GM18519 (cell line): ENCODE data around the gene NR1H3.

Source experiments
- ATAC-seq: cut with Tn5 transposase; IDR thresholded peaks from one replicate; pipeline ENCODE4 v1.9.1; 2021; ENCODE audit warnings: mild to moderate bottlenecking, moderate library complexity; ENCODE audit not compliant: unreplicated experiment, low FRiP score

NR1H3 gene

DNA sequence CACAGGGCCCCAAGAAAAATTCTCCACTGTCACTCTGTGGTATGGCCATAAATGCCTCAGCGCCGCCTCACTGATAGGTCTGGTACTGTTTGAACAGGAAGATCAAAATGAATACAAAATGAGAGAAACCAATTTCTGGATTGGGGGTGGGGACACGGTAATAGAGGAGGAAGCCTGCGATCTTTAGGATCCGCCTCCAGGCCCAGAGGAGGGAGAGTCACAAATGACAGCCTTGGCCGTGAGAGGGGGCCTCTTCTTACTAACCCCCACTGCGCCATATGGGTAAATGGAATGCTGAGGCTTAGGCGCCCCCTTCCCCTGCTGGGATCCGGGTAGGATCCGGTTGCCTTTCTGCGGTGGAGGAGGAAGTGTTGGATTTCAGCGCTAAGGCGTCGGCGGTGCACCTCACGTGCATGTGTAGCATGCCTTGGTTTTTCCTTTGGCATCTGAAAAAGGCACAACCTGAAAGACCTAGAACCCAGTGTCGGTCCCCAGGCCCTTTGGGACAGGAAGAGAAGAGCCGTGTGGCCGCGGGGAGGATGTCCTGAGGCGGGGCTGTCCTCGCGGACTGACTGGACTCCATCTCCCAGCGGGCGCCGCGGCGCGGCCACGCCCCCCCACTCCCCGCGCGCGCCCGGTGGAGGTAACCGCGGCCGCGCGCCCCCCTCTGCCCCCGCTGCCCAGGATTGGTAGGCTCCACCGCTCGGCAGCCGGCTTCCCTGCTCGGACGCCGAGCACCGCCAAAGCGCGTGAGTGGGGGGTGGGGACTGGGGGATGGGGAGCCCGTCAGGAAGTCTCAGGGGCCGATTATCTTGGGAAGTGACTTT lies 11.4 kb downstream of the NR1H3 start:
- ATAC-seq: peak; percentile 28

- ATAC-seq: peak; percentile 40
Observed at GRCh38 chr11:47269829-47270305, 12.1 kb downstream of the NR1H3 start, which contains the start of gene MADD. Gene MADD, plus strand, starts transcription at chr11:47270133.

DNA sequence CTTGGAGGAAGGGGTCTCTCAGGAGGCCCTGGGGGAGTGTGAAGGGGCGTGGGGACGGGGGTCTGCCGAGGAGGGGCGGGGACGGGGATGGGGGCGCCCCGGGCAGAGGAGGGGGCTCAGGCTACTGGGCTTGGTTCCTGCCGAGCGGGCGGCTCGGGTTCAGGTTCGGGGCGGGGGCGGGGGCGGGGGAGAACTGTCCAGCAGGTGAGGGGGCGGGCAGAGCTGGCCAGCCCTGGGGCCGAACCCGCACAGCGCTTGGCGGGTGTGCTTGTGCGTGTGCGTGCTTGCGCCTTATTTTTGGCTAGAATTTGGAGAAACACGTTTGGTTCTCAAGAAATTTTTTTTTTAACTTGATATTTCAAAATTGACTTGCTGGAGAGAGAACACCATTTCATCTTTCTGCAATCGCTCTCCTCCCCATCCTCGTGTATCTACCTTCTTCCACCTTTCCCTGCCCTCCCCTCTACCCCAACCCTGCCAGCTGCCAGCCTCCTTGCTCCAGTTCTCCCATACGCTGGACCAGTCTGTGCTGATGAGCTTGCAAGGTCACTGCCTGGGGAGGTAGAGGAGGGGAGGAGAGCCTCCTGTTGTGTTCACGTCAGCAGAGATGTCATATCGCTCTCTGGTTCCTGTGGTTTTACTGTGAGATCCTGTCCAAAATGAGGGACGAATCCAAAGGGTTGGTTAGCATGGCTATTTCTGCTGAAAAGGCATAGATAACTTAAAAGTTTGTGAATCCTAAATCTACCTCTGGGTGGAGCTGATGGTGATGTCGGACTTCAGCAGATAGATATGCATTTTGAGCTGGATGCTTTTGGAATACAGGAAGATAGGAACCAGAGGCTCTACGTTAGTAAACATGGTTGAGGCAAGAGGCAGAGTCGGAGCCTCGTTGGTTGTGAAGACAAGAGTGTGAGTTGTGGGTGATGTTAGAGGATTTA lies 12.8 kb downstream of the NR1H3 start:
- ATAC-seq: no peak

GRCh38 chr11:47271328-47271727 lies 13.5 kb downstream of the NR1H3 start:
- no peak for ATAC-seq

DNA sequence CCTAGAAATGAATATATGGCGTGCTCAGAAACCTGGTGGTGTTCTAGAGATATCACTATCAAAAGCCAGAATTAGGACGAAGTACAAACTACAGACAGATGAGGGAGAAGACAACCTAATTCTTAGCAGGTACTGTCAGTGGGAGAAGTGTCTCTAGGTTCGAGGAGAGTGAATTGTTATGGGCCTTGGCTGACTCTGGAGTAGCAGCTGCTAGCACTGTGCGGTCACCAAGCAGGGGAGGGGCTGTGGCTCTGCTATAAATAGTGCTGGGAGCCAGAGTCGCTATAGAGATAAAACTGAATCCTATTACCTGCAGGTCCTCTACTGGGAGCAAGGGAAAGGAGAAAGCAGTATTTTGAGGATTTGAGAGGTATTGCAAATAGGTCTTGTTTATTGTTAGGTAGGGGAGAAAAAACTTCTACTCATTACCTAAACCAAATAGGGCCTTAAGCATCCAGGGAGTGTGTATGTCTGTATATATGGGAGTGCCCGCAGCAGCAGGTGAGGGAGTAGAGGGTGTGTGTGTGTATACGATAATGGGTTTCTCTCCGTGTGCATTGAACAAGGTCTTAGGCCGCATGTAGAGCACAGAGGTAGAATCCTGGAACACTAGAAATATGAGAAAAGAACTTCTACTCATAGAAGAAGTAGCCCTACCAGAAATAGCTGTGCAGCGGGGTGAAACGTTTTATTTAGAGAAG lies 14.3 kb downstream of the NR1H3 start:
- ATAC-seq: no peak

GRCh38 chr11:47272706-47273105 lies 14.9 kb downstream of the NR1H3 start:
- no peak for ATAC-seq

GRCh38 chr11:47274495-47275235 lies 16.9 kb downstream of the NR1H3 start:
- ATAC-seq: no peak

- no peak for ATAC-seq
Observed at GRCh38 chr11:47276923-47277322, 19.1 kb downstream of the NR1H3 start.

DNA sequence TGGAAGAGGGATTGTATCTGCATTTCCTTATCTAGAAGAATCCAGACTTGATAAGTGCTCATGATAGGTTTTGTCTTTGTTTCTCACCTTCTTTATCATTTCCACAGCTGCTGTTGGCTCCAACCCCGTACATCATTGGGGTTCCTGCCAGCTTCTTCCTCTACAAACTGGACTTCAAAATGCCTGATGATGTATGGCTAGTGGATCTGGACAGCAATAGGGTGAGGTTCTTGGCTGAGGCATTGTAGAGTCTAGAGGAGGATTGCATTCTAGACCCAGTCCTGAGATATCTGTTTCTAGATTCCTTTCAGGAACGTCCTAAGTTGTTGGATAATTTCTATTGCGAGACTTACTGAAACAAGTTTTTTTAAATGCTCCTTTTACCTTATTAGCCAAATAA lies 20.3 kb downstream of the NR1H3 start:
- no peak for ATAC-seq

DNA sequence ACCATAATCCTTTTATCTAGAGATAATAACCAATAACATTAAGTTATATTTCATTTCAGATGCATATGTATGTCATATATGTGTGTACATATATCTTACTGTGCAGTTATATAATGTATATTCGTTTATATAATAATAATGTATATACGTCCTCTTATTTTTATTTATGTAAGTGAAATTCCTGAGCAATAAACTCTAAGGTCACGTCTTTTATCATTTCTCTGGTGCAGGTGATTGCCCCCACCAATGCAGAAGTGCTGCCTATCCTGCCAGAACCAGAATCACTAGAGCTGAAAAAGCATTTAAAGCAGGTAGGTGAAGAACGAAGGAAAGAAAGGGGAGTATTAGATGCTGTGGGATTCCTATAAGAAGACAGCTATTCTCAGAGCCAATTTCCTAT lies 21.0 kb downstream of the NR1H3 start:
- ATAC-seq: no peak

DNA sequence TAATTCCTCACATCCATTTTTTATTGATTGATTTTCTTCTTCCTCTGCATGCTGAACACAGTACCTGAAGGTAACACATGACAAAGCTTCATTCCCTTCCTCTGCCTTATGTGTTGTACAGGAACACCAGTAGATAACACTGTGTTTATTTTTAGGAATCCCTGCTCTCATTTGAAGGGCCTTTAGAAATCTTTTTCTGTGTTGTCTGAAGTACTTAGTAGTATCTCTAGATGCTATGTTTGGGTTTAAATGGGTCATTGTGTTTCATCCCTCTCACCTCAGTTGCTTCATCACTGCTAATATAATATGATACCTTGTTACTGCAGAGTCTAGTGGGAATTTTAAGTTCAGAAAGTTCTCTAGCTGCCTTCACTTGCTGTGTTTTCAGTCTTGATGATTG lies 22.3 kb downstream of the NR1H3 start:
- ATAC-seq: no peak

DNA sequence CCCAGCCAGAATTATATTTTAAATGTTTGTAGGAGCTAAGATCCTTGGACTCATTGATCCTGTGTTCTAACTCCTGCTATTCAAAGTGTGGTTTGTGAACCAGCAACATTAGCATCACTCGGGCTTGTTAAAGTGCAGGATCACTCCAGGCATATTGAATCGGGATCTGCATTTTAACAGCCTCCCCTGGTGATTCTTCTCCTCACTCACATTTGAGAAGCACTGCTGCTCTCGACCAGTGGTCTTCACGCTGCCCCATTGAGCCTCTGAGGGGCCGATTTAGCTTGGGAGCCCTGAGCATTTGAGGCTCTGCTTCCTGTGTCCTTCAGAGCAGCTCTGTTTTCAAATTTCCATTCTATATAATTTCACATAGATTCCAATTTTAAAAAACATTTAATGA lies 23.1 kb downstream of the NR1H3 start:
- no peak for ATAC-seq

DNA sequence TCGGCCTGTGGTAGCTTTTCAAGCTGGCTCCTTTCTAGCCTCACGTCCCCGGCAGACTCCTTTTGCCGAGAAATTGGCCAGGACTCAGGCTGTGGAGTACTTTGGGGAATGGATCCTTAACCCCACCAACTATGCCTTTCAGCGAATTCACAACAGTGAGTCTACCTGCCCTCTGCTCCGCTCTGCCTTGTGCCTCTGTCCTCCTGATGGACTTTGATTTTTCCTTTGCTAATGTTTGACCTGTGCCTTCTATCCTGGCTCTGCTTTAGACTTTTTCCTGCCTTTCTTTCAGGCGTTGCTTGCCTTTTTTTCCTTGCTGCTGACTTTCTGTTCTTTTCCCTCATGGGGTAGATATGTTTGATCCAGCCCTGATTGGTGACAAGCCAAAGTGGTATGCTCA lies 24.7 kb downstream of the NR1H3 start:
- no peak for ATAC-seq

GRCh38 chr11:47284151-47284550 lies 26.4 kb downstream of the NR1H3 start:
- no peak for ATAC-seq

- ATAC-seq: no peak
Observed at GRCh38 chr11:47285969-47286770, 28.4 kb downstream of the NR1H3 start.

DNA sequence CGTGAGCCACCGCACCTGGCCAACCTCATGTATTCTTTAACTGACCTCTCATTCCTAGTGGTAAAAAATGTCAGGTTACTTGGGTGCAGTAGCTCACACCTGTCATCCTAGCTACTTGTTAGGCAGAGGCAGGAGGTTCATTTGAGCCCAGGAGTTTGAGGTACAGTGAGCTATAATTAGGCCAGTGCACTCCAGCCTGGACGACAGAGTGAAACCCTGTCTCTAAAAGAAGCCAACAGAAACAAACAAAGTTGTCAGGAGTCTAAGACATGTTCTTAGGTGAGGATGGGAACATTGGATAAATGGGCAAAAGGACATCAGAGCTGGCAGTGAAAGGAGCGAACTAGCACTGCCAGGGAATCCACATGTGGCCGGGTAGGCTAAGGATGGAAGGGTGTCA lies 30.3 kb downstream of the NR1H3 start:
- no peak for ATAC-seq

GRCh38 chr11:47289856-47290255 lies 32.1 kb downstream of the NR1H3 start:
- ATAC-seq: no peak

- ATAC-seq: no peak
Observed at GRCh38 chr11:47295385-47295784, 37.6 kb downstream of the NR1H3 start.

GRCh38 chr11:47296045-47296444 lies 38.2 kb downstream of the NR1H3 start:
- ATAC-seq: no peak
